HL-60/S4 treated with phorbol 12-myristate 13-acetate at 8.2 ng/mL for 4 days and 3 days (cell line): ENCODE data around the gene TMEM150B.

Source experiments
- in situ Hi-C: fragments of 300-500 bp; cut with MboI; formaldehyde crosslinking; loops from 2 replicates; pipeline ENCODE4 v1.15.0; 2022; ENCODE audit warnings: low sequenced_read_pairs

TMEM150B gene

DNA sequence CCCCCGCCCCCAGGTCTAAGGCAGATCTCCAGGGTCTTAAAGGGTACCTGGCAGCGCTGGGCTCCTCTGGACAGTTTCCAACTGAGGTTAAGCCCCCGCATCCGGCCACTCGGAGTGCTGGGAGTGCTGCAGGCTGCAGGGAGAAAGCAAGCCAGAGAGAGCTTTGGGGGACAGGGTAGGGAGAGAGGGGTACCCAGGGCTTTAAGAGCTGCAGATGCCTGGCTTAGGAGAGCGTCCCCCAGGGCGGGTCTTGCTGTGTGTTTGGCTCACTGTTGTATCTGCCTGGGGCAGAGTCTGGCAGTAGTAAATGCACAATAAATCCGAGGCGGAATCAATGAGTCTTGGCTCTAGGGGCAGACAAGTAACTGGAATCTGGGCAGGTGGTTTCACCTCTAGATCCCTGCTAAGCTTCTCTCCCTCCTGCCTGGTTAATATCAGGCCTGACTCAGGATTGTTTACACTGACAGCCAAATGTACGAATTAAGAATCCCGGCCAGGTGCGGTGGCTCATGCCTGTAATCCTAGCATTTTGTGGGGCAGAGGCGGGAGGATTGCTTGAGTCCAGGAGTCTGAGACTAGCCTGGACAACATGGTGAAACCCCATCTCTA lies 30.2 kb upstream of the TMEM150B start:
- in situ Hi-C loops: no loop called here

DNA sequence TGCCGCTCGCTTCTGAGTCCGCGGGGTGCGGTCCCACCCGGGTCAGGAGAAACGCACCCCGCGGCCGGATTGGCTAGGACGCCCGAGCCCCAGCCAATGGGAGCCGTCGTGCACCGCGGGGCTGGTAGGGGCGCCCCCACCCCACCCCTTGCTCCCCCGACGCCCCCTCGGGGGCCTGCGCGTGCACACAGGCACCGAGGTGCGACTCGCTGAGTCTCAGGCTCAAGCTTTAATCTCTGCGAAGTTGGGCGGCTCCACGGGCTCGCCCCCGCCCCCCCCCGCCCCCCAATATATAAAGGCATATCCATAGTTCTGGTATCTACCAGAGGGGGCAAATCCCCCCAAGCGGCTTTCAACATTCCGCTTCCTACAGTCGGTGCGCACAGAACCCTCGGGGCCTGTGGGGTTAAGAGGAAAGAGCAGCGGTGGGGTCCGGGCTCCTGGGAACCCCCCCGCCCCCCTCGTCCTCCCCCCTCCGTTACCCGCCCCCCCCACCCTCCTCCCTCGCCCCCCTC lies 29.6 kb upstream of the TMEM150B start, which contains the start of gene COX6B2:
Gene COX6B2 (minus strand): TSS at position 22 of the 515 bp plus-strand sequence. CDS start 198 bp downstream, outside the sequence.
- in situ Hi-C loops: no loop called here

DNA sequence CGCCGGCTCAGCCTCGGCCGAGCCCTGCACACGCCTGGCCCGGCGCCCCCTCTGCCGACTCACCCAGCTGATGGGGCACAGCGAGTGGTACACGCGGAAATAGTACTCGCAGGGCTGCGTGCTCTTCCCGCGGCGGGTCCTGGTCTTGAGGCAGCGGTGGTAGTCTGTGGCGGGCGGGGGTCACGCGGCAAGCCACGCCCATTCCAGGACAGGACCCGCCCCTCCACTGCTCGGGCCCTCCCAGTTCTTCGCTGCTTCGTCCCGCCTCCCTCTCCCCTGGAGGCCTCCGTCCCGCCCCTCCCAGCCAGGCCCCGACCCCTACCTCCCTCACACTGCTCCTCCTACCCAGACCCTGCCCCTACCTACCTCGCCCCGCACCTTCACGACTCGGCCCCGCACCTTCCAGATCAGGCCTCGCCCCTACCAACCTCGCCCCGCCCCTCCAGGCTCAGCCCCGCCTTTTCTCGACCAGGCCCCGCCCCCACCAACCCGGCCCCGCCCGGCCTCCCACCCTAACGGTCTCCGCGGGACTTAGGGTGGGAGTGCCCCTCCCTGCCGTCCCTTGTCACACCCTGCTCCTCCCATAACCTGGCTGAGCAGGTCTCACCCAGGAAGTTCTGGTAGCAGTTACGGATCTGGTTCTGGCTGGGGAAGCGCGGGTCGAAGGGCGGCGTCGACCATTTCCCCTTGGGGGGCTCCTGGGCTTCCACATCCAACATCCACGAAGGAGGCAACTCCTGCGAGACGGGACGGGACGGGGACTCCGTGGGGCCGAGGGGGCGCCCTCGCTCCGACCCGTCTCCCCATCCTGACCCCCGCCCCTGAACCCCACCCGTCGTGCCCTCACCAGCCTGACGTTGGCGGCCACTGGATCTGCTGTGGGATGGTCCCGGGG lies 28.9 kb upstream of the TMEM150B start:
- in situ Hi-C loops: no loop called here

DNA sequence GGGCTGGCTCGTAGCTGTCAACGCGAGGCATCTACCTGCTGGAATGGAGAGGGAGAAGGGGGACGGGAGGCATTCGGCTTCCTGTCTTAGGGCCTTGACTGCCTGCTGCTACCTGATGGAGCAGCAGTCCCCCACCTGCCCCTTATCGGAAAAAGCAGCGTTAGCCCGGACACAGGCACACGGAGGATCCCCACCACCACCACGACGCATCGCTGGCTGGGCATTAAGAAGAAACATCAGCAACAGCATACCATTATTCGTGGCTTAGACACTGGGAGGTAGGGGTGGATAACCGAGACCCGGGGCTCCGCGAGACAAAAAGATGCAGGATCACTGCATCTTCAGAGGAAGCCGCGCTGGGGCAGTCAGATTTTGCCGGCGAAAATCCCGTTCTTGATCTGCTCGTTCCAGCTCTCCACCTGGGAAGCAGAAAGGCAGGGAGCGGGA lies 28.2 kb upstream of the TMEM150B start:
- in situ Hi-C loops: no loop called here

DNA sequence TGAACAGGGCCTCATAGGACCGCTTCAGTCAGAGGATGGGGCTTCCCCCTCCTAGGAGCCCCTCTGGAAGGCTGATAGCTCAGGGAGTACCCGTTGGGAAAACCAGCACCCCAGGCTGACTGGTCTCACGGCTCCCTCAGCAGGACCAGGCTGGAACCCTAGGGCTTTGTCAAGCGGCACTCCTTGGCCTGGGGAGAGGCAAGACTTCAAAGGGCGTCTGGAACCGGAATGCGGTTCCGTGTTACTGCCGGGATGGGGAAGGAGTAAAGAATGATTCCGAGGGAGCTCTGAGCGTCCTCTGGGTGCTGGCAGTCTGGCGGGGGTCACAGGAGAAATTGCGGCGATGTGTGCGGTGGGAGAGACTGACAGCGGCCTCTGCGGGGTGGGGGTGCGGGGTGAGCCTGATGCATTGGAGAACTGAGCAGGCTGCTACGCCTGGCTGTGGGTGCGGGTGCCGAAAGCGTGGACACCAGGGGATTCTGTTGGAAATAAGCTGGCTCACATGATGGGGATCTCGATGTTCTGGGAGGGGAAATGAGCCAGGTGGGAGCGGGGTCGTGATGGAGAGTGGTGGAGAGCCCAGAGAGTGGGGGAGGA lies 27.5 kb upstream of the TMEM150B start:
- in situ Hi-C loops: no loop called here

DNA sequence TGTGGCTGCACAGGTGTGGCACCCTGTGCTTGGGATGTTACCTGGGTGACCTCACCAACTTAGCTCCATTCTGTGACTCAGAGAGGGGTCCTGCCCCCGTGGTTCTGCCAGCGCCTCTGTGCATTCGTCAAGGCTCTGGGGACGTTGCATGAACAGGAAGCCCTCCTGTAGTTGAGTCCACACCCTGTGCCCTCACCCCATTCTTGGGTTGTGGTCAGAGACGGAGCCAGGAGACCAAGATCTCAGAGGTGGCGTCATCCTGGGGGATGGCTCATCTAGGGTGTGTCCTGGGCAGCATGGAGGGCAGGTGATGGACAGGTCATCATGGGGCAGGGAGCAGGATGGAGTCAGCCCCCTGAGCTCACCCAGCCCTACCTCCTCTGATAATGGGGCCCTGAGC lies 26.9 kb upstream of the TMEM150B start:
- in situ Hi-C loops: no loop called here

DNA sequence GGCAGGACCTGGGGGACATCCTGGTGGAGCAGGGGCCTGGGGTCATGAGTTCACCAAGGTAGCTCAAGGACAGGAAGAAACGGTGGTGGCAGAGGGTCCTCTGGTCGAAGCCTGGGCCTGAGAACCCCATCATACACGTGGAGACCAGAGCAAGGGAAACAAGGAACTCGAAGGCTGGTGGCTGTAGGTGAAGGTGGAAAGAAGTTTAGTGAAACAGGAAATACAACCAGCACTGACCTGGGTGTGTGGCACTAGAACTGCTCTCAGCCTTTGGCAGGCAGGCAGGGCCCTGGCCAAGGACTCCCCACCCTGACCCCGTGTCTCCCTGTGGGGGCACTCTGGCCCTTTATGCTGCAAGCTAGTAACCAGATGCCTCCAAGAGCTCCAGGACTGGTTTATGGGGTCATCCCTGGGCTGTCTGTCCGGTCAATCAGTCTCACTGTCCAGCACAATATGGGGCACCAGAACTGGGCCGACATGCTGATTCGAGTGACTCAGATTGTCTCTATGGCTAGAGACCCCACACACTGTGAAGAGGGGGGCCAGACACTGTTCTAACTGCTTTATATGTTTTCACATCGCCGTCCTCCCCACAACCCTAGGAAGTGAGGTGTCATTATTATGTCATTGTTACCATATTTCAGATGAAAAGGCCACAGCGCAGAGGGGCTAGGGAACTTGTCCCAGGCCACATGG lies 25.6 kb upstream of the TMEM150B start:
- in situ Hi-C loops: no loop called here

DNA sequence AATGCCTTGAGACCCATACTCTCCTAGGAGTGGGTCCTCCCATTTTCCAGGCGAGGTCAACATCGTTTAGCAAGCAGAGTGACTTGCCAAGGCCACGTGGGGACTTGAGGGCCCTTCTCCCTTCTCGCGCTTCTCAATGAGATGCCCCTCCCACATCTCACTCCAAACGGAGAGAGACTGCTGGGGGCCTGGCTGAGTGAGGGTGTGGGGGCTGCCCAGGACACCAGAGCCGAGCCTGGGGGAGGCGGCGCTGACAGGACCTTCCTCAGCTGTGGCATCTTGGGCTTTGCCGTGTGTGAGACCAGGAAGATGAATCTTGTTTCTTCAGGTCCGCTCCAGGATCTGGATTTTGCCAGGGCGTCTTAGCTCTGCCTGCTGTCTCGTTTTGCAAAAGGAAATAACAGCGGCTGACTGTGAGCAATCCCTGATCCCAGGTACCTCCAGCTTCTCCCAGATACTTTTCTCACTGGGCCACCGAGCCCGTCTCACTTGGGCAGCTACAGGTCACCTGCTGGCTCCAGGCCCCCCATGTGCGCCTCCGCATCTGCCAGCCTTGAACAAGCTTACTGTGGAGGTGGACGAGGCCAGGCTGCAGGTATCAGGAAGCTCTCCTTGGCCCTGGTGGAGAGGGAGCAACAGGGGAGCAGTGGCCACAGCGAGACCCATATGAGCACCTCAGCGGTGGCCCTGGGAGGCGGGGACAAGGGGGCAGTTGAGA lies 23.3 kb upstream of the TMEM150B start:
- in situ Hi-C loops: no loop called here

DNA sequence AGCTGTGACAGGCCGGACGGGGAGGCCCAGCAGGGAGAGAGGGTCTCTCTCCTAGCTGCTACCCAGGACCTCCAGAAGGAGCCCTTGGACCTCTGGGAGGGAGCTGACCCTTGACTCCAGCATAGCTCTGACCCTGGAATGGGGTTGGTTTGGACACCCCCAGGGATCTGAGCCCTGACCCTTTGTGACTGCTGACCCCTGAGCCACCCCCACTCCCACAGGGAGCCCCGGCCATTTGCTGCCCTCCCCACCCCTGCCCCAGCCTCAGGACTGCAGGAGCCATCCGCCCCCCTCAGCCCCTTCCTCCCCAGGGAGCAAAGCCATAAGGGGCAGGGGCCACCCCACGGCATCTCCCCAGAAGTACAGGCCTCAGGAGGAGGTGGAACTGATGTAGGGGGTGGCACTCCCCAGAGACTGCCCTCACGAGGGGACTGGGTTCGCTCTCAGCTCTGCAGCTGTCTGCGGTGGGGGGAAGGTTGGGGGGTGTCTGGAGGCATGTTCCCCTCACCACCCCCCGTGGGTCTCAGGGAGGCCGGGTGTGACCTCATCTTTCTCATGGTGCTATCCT lies 22.4 kb upstream of the TMEM150B start:
- in situ Hi-C loops: no loop called here

DNA sequence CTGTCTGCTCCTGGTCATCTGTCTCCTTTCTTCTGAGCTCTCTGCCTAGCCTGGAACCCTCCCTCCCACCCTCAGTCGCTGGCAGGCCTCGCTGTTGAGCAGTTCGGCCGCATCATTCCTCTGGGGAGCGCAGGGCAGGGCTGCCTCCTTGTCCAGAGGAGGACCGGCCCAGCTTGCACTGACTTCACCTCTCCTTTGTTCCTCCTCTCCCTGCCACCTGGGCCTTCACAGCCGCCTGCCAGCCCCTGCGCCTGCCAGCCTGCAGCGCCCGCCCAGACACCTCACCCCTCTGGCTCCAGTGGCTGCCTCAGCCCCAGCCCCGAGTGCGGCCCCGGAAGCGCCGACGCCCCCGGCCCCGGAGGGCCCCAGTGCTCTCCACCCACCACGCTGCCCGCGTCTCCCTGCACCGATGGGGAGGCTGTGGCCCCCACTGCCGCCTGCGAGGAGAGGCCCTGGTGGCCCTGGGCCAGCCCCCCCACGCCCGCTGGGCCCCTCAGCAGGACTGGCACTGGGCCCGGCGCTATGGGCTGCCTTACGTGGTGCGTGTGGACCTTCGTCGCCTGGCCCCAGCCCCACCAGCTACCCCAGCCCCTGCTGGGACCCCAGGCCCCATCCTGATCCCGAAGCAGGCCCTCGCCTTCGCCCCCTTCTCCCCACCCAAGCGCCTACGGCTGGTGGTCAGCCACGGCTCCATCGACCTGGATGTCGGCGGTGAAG lies 21.7 kb upstream of the TMEM150B start:
- in situ Hi-C loops: no loop called here

DNA sequence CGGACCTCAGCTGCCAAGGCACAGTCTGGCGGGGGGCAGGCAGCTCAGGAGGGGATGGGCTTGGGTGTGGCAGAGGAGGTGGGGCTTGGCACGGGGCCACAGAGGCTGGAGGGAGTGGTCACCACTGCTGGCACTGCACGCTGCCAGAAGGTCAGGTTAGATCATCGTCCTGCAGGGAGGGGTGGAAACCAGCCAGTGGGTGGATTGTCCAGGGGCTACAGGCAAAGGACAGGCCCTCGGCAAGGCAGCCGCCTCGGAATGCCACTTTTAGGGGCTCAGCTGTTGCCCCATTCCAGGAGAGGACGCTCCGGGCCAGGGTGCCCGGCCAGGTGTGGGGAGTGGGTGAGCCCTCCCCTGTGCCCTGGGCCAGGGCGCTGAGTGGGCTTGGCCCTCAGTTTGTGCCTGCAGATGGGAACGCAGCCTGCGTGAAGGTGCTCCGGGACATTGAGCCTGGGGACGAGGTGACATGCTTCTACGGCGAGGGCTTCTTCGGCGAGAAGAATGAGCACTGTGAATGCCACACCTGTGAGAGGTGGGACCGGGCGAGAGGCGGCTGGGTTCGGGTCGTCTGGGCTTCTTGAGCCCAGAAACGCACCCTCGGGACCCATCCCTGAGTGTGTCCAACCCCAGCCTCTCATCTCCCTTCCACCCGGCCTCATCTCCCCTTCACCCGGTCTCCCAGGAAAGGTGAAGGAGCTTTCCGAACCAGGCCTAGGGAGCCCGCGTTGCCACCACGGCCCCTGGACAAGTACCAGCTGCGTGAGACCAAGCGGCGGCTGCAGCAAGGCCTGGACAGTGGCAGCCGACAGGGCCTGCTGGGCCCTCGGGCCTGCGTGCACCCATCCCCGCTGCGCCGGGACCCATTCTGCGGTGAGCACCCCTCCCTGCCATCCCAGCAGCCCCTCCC lies 20.9 kb upstream of the TMEM150B start:
- in situ Hi-C loops: no loop called here

DNA sequence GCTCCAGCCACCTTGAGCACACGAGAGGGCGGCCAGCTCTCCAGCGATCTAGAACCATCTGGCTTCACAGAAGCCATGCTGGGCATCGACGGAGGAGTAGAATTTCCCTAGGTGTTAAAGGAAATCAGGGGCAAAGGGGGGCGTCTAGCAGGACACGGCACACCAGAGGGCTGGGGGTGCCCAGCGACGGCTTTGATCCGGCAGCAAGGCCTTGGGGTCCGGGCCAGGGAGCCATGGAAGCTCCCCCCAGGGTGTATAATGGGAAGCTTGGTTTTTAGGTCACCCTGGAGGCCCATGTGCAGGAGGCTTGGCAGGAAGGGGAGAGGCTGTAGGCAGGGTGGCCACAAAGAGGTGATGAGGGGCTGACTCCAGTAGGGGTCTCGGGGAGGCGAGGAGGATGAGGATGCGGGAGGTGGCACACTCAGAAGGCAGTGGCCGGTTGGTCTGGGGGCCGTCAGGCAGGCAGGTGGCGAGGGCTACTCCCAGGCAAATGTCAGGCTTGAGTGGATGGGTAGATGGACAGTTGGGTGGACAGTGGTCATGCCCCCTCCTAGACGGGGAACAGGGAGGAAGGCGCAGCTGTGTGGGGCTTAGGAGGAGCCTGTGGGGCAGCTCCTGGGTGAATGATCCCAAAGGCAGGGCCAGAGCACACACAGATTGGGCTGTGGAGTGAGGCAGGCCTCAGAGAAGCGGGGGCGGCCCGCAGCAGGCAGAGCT lies 20.1 kb upstream of the TMEM150B start:
- in situ Hi-C loops: no loop called here

DNA sequence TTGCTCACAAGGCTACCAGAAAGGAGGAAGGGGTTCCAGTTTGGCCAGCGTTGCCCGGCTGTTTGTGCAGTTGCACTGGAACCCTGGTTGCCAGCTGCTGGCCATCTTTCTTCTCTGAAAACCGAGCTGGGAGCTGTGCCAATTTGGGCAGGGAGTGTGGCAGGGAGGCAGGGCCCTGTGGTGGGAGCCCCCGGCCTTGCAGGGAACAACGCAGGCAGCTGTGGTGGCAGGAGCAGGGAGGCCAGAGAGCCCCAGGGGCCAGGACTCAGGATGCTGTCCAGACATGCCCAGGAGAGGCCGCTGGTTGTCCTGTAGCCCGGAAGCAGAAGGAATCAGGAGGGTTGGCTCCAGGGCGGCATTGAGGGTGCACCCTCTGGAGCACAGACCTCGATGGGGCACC lies 19.3 kb upstream of the TMEM150B start:
- in situ Hi-C loops: no loop called here

DNA sequence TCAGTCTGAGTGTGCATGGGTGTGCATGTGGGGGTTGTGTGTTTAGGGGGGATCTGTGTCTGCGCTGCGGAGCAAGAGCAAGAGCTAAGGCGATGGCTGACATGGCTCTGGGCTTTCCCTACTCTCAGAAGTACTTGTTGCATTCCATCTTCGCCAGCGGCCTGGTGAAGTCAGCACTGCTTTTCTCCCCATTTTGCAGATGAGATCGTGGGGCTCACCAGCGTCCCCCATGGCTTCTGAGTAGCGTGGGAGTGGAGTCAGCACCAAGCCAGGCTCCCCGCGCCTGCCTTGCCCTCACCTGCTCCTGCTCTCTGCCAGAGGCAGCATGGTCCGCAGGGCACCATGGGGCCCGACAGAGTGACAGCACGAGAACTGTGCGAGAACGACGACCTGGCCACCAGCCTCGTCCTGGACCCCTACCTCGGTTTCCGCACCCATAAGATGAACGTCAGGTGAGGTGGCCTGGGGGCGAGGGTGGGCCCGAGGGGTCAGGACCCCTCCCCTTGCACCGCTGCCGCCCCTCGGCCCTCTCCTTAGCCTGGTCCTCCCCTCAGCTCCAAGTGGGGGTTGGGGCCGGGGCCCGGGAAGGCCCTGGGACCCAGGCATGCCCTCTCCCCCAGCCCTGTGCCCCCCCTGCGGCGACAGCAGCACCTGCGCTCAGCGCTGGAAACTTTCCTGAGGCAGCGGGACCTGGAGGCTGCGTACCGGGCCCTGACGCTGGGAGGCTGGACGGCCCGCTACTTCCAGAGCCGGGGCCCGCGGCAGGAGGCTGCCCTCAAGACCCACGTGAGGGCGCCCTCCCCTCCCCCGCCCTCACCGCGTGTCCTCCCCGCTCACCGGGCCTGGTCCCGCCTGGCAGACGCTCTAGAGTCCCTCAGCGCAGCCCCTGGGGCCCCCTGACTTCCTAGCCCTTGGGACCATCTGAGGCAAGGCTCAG lies 16.7 kb upstream of the TMEM150B start:
- in situ Hi-C loops: no loop called here

DNA sequence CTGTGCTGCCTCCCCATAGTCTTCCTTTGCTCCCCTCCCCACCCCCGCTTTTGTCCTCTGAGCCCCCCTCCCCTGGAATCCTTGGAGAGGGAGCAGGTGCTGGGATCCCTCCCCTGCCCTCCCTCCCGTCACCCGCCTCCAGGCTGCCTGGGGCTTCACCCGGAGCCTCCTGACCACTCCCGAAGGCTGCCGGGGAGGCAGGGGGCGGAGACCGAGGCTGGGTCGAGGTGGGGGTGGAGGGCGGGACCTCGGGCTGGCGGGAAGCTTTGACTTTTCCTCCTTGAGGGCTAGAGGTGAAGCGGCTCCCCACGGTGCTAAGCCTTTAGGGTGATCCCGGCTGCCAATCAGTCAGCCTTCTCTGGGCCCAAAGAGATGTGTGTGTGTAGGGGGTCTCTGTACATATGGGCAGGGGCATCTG lies 16.0 kb upstream of the TMEM150B start:
- in situ Hi-C loops: no loop called here

DNA sequence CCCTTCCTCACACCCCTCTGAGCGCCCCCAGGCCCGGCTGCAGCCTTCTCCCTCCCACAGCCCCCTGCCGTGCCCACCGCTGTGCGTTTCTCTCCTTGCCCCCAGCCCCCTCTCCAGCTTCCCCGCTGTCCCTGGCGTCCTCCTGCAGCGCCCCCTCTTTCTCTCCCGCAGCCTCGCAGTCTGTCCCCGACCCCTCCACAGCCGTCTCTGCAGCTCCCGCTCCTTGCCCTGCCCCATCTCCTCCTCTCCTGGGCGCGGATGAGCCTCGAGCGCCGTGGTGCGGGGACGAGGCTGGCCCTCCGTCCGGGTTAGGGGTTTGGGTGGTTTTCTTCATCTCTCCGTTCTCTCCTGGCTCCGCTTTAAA lies 15.6 kb upstream of the TMEM150B start:
- in situ Hi-C loops: no loop called here
